ENCODE data around the gene SCRN2.

Gene SCRN2

DNA sequence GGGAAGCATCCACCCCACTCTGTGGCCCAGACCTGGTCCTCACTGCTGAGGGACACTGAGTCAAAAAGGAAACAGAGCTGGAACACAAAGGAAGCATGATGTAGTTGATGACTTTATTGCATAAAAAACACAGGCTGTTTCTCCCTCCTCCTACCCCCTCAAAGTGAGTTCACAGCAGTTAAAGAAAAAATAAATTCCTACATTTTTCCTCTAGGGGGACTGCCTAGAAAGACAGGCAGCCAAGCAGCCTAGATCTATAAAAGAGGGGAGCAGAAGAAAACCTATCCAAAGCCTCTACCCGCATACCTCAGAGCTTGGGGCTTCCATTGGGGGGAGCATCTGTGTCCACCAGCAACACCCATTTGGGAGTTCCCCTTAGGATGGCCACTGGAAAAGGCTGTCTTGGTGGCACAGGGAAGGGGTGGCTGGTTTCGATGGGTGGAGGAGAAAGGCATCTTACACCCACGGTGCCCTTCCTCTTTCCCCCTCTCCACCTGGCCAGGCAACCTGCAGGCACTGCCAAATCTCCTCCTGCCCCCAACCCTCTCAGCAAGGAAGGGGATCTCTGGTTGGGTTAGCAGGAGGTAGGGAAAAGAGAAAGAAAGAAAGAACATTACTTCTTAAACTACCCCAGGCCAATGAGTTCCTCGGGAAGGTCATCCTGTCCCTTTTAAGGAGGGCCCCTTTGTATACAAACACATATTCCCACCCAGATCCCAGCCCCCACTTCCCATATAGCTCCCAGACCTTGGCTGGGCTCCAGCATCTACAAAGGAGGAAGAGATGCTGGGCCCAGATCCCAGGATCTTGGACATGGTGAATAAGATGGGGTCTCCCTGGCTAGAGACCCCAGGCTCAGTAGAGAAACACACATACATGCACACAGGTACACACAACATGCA, 4.0 kb upstream of the SCRN2 start:
- no peak for DNase-seq

DNA sequence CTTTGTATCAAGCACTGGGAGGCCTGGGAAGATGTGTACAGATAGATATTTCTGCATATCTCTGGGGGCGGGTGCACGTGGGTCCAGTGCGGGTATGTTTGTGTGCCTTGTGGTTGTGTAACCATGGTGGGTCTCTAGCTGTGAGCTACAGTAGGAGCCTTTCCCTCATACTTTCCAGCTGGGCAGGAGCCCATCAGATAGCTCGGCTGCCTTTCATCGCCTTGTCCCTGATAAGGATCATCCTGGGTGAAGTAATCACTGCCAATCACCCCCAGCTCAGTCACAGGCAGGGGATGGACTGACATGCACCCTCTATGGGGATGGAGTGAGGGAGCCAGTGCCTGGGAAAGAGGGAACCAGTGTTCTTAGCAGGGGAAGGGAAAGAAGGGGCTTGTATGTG, 3.2 kb upstream of the SCRN2 start:
- DNase-seq, result no peak

DNA sequence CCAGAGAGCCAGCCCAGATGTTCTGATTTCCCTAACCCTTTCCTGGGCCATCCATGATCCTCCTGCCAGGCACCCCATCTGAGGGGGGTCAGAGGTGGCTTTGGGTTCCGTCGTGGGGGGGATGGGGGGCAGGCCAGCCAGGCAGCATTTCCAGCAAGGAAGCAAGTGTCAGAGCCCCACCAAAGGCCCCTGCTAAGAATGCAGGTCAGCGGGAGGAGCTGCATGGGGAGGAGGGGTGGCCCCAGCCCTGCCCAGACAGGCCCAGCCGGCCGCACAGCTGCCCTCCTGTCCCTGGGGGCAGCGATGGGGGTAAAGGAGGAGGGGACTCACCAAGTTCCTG, 2.3 kb upstream of the SCRN2 start:
- DNase-seq, result no peak

DNA sequence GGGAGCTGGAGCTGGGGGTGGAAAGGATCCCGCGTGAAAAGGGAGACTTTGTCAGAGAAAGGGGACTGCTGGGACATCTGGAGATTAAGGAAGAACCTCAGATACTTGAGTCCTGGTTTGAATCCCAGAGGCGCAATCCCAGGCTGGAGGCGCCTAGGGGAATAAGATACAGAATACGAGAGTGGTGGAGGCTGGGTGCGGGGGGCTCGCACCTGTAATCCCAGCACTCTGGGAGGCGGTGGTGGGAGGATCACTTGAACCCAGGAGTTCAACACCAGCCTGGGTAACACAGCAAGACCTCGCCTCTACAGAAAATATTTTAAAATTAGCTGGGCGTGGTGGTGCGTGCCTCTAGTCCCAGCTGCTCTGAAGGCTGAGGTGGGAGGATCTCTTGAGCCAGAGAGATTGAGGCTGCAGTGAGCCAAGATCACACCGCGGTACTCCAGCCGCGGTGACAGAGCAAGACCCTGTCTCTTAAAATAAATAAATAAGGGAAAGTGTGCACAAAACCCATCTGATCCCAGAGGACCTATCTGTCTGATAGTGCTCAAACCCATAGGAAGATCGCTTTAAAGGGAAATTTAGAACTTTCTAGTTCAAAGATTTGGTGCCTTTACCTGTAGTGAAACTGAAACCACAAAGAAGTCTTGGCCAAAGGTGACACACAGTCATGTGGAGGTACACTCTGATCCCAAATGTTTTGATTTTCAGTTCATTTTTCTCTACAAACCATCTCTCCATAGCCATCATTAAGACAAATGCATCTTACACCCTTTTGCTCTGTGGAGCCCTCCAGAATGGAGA, 617 bp upstream of the SCRN2 start:
- no peak for DNase-seq

DNA sequence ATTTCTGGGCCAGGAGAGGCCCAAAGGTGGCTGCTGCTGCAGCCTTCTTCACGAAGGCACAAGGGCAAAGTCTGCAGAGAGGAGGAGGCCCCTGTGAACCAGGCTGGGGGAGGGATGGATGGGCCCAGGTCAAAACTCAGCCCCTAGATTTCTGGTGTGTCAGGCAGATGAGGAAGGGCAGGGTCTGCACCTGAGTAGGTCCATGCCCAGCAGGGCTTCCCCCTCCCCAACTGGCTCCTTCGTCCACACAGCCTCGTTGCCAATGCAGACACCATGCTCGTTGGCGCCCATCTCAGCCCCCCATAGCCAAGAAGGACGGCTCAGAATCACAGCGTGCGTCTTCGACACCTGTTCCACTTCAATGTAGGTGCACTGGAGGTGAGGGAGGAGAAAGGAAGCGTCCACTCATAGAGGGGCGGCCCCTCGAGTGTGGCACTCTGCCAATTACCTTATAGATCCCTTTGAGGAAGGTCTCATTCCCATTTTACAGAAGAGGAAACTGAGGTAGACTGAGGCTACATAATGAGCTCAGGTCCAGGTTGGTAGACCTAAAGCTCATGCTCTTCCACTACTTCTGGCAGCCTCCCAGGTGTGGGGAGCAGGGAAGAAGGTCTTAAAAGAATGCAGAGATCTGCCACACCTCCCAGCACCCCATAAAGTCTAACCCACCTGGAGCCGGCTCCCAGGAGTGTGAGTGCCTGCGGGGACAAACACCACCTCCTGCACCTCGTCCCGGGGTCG, 902 bp downstream of the SCRN2 start:
- DNase-seq, result no peak

DNA sequence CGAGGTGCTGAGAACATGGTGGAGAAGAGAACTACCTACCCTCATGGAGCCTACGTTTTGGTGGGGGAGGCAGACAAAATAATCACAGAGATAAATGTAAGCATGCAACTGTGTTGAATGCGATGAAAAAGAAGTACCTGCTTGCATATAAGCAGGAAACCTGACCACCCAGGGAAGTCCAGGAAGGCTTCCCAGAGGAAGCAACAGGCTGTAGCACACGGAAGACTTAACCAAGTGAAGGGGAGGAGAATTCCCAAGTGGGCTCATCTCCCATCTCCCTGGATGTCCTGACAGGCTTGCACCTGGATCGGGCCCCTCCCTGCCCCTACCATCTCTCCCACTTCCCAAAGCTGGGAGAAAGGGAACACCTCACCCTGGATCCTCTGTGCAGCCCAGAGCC, 2.0 kb downstream of the SCRN2 start:
- no peak for DNase-seq

DNA sequence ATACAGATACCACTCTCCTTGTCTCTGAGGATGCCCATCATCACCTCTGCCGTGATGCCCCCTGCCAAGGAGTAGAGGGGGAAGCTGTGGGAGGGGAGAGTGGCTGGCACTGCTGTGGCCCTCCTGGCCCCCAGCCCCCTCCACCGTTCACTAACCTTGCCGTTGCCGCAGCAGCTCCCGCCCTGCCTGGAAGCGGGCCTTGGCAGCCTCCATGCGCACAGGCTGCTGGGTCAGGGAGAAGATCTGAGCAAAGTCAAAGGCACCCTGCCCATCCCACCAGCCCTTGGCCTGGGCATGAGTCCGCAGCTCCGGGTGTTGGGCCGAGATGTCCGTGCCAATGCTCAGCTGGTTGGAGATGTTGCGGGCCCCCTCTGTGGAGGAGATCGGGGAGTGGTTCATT, 2.4 kb downstream of the SCRN2 start:
- no peak for DNase-seq

DNA sequence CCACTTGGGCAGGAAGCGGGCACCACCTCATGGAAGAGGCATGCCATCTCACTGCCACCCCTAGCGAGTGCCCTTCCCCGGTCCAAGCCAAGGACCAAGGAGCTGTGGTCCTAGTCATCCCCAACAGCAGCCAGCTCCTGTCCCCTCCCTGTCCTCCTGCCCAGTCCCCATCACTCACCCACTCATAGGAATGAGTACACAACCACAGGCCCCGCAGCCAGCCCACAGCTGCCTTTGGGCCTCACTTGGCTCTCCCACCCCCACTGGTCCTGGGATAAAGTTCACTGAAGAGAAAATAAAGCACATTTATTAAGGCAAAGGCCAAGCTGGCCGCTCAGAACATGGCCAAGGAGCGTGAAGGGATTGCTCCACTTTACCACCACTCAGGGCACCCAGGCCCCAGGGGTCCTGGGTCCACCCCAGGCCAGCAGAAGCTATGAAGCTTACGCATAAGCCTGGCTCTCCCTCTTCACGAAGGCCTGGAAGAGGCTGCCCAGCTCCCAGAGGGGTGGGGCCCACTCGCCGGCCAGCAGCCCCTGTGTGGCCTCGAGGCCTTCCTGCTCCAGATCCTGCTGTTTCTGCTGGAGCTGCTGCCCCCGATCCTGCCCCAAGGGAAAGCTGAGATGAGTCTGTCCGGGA, 3.6 kb downstream of the SCRN2 start:
- DNase-seq, result no peak

DNA sequence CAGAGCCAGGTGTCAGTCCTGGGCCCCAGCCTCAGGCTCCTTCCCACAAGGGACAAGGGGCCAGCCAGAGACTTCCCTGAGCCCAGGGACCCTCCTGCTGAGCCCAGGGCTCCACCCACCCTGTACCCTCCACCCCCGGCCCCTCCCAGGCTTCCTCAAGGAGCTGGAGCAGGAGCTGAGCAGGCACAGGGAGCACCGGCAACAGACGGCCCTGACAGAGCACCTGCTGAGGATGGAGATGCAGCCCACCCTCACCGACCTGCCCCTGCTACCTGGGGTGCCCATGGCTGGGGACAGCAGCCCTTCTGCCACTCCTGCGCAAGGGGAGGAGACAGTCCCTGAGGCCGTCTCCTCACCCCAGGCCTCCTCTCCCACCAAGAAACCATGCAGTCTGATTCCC, 4.5 kb downstream of the SCRN2 start:
- DNase-seq, result no peak

DNA sequence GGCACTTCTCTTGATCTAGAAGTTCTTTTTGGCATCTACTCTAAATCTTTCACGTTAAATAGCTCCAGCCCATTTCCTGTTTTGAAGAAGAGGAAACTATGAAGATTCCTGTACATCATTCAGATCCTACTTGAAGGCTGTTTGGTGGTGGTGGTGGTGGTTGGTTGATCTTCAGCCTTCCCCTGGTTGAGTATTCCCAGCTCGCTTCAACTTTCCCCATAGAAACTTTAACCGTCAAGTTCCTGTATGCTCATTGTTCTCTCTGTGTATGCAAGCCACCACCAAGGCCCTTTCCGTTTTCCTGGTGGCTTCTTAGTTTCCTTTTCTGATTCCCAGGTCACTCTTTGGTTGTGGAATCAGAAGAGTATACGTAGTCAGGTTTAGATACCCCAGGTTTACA, 6.3 kb downstream of the SCRN2 start:
- DNase-seq, result no peak

DNA sequence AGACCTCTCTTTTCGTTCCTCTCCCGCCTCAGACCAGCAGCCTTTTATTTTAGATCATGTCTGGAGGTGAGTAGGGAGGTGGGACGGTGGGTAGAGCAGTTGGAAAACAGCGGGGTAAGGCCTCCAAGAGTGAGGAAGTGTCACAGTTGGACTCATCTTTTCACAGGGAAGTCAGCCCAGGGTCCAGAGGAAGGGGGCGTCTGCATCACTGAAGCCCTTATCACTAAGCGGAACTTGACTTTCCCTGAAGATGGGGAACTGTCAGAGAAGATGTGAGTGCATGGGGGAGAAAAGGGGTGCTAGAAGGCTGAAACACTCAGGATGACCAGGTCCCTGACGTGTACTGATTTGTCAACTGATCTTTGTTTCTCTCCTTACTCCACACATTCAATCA, 9.1 kb downstream of the SCRN2 start:
- no peak for DNase-seq

DNA sequence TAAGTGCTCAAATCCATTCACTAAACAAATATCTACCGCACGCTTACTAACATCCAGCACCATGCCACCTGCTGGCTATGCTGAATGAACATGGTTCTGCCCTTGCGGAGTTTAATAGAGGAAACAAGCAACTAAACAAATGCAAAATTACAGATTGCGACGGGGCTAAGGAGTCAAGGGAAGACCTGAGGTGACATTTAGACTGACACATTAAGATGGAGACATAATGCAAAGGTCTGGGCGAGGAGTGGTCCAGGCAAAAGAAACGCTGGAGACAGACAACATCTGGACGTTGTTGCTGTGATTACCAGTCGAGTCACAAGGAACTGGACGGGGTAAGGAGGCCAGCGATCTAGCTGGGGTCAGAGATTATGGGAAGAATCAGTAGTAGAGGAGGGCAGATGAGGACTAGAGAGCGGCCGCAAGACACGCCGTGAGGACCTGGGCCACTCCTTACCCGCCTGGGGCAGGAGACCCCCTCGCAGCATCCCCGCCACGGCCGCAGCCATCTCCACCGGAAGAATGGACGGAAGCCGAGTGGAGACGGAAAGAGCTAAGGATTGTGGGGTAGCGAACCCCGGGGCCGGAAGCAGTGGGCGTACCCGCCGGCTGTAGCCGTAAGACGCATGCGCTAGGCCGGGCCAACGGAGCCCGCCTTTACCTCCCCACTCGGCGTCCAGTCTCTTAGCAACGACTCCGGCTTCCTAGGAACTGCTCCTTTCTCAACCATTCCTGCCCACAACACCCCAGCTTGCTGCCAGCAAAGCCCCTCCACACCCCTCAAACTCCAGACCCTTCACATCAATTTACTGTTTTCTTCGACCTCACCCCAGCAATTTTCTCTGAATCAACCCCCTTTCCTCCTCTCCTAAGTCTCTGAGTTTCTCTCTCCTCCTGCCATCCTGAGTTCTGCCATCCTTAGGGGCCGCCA, 9.8 kb downstream of the SCRN2 start, which contains the start of the genes LRRC46 and MRPL10:
Gene LRRC46, plus strand, starts transcription at position 668 of the 931 bp plus-strand sequence. CDS start 320 bp downstream, outside the sequence.
Gene MRPL10, minus strand, starts transcription at position 539 of the 931 bp plus-strand sequence. Its CDS starts 30 bp downstream, at position 509.
- peak; percentile 95 for DNase-seq

DNA sequence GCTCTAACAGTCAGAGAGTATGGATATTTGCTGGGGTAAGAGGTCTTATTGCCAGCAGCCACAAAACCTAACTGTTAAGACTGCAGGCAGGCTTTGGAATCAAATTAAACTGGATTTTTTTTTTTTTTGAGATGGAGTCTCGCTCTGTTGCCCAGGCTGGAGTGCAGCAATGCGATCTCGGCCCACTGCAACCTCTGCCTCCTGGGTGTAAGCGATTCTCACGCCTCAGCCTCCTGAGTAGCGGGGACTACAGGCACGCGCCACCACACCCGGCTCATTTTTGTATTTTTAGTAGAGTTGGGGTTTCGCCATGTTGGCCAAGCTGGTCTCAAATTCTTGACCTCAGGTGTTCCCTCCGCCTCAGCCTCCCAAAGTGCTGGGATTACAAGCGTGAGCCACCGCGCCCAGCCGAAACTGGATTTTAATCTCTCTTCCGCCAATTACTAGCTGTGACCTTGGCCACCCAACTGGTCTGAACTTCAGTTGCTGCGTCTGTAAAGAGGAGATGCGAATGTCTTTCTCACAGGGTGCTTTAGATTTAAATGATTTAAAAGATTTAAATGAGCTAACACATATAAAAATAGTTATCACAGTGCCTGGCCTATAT, 10.6 kb downstream of the SCRN2 start:
- DNase-seq, result no peak

DNA sequence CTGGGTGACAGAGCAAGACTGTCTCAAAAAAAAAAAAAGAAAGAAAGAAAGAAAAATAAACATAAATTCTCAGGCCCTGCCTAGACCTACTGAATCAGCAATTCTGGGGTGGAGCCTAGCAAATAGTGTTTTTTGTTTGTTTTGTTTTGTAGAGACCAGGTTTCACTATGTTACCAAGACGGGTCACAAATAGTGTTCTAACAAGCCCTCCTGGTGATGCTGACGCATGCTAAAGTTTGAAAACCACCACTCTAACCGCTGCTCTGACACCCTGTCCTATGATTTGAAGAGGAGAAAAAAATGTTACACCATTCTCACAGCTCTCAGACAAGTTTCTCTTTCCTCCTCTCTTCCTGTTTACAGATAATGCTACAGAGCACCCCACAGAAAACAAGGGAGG, 11.2 kb downstream of the SCRN2 start:
- no peak for DNase-seq

DNA sequence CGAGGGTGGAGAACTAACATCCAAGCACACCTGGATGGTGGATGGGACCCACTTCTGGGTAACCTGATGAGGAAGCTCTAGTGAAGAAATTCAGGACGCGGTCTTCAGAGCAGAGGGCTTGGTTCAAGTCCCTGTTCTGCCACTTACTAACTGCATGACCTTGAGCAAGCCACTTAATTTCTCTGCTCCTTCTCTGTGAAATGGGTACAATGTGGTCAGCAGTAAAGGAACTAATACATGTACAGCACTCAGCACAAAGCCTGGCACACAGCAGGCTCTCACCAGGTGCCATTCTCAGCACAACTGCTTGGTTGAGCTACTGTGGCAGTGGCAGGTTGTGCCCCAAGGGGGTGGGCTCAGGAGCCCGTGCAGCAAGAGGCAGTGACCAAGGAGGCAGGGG, 17.6 kb downstream of the SCRN2 start:
- DNase-seq, result no peak

DNA sequence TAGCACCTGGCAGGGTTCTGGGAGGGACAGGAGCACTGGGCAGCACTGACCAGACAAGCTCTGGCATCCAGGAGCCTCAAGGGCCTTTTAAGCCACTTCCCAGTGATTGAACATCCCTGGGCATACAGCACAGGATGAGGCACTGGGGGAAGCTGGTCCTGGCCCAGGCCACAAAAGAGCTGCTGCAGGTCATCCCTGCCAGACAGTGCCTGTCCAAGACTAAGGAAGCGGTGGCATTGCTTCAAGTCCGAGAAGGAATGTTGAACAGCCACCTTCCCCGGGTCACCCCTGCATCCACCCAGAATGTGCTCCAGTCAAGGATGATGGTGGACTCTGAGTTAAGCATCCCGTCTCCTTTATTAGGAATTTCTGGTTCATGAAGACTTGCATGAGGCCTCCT, 18.3 kb downstream of the SCRN2 start:
- no peak for DNase-seq

DNA sequence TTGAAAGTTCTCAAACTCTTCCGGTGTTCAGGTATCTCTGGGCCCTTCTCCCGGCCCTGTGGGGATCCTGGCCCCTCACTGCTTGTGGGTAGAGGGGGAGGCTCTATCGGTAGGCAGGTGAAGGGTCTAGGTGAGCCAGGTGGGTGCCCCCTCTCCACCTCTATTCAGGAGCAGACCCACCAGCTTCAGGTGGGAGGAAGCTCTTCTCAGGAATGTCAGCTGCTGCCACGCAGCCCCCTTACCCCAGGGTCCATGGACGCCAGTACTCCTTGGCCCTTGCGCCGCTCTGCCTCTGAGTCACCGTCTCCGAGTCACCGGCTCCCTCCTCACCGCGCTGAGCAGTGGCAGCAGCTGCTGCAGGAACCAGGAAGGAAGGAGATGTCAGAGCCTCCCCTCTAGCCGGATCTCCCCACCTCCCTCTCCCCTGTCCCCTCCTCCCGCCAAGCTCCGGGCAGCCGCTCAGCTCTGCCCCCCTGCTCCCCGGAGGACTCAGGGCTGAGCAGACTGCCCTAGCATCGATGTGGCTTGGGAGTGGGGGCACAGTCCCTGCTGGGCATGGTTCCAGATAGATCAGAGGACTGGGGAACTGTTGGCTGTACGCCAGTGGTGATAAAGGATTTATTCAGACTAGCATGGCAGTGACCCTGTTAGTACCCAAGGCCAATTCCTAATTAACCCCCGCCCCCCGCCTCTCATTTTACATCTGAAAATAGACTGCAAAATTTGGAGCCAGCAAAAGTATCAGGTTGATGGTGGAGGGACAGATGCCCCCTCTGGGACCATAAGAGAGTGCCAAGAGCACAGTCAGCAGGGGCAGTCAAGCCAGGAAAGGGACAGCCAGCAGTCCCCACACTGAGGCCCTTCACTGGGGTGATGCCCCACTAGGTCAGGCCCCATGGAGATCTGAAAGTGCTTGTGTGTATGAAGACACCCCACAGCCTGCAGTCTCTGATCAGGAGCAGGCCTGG, 19.4 kb downstream of the SCRN2 start, which contains the start of gene OSBPL7:
Gene OSBPL7, minus strand, starts transcription at position 371 of the 968 bp plus-strand sequence. CDS start 1,516 bp downstream, outside the sequence.
- peak; percentile 86 for DNase-seq

DNA sequence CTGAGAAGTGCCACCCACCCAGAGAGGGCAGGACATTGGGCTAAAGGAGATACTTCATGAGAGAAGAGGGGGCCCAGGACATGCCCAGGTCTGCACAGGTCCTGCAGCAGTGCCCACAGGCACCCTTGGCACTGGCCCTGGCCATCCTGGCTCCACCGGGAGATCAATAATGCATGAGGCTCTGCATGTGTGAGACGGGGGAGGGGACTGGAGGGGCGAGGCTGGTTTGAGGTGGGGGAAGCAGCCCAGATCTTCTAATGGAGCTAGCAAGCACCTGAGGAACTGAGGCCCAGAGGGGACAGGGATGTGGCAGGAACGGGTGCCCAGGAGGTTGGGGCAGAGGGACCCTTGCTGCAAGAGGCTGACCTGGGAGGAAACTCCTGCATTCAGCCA, 20.0 kb downstream of the SCRN2 start:
- no peak for DNase-seq

DNA sequence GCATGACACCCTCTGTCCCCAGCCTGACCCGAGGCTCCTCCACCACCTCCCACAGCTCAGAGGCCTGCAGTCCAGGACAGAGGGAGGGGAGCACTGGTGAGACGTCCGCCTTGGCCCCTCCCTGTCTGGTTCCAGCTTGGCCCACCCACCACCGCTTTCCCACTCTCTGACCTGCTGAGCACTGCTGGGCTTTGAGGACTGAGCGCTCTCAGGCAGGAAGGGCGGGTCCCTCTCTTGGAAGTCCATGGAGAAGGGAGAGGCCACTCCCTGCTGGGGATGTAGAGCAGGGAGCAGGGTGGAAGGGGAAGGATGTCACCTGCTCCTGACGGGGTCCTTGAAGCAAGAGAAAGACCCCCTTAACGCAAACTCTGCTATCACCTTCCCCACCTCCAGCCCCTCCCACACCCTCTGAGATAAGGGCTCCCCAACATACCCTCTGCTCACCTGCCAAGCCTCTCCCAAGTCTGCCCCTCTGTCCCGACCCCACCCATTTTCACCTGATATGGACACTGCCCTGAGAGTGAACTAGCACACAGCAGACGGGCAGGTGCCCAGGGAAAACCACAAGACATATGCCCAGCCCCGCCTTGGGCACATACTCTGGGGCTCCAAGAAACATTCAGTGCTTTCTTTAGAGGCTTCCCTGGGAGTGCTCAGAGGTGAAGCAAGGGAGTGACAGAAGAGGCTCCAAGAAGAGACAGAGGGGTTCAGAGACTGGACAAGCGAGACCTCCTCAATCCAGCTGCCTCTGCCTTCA, 20.9 kb downstream of the SCRN2 start:
- DNase-seq, result no peak

All from NCI-H2171 treated with DMSO at 0.1 percent for 48 hours (cell line).